ENCODE data around the gene FSTL4.

FSTL4 gene

DNA sequence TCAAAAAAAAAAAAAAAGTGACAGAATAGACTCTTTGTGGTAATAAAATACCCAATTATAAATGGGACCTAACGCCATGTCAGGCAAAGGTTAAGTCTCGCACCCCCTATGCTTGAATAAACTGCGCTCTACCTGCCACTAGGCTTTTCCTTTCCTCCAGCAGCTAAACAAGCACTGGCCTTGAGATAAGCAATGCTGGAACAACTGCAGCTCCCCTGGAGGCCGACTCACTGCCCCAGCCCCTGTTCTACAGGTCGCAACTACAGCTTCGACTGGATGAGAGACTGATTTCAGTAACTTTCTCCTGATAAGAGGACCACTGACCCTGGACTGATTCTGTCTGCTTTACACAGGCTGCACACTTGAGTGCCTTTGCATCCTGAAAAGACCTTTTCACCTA lies 350.3 kb downstream of the FSTL4 start:
- no peak for DNase-seq (ENCODE audit: low spot score)

DNA sequence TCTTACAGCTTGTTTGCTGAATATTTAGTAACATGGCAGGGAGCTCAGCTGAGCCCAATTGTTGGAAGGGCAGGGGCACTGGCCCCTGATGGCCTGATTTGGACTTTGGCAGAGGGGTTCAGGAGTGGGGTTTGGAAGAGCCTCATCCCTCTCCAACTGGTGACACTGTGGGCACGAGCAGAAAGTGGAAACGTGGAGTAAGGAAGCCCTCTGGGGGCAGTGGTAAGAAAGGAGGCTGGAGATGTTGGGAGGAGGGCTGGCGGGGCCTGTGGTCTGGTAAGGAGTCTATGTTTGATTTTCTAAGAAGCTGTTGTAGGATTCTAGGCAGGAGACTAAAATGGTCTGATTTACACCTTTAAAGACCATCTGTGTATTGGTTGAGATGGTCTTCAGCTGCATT lies 351.6 kb downstream of the FSTL4 start:
- no peak for DNase-seq (ENCODE audit: low spot score)

DNA sequence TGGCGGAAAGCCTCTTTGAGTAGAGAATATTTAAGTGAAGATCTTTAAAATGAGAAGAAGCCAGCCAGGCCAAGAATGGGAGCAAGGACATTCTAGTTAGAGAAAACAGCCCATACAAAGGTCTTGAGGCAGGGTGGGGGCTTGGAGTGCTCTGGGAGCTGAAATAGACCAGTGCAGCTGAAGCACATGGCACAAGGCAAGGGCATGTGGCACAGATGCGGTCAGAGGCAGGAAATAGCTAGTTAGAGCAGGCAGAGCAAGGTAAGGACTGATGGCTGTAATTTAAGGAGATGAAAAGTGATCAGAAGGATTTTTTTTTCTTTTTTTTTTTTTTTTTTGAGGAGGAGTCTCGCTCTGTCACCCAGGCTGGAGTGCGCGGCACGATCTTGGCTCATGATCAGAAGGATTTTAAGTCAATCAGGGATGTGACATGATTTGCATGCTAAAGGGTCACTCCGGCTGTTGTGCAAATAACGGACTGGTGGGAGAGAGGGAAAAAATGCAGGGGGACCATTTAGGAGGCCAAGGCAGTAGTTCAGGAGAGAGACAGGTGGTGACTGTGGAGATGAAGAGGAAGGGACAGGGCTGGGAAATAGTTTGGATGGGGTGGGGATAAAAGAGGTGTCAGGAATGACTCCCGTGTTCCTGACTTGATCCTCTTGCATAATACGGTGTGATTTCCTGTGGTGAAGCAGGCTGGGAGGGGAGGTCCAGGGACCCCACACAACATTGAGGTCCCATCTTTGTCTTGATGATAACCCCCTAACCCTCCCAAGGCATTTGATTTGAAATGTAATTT lies 352.9 kb downstream of the FSTL4 start:
- DNase-seq (ENCODE audit: low spot score): no peak

DNA sequence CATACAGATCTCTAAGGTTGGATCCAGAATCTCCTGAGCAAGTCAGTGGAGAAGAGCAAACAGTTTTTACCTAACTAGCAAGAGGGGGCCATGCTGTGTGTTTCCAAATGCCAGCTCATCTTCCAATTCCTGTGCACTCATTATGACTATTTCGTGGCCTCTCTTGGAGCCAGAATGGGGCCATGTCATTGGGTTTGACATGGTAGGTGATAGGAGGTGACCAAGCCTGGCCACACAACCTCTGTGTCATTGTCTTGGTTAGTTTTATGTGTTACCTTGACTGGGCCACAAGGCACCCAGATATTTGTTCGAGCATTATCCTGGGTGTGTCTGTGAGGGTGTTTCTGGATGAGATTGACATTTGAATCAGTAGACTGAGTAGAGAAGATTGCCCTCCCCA lies 354.4 kb downstream of the FSTL4 start:
- DNase-seq (ENCODE audit: low spot score): no peak

DNA sequence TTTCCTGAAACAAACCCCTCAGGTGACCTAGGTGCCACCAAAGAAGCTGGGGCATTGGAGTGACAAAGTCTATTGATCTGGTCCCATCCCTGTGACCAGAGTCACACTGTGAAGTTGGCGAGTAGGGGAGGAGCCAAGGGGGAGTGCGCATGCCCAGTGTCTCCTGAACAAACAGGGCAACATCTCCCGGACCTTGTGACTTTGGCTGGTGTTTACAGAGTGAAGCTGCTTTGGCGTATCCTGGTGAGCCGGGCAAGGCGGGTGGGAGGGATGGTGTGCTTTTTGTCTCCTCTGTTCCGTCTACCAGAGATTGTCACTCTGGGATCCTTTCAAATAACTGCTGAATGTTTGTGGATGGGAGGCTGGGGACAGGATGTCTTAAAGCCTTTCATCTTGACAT lies 356.1 kb downstream of the FSTL4 start:
- DNase-seq (ENCODE audit: low spot score): no peak

DNA sequence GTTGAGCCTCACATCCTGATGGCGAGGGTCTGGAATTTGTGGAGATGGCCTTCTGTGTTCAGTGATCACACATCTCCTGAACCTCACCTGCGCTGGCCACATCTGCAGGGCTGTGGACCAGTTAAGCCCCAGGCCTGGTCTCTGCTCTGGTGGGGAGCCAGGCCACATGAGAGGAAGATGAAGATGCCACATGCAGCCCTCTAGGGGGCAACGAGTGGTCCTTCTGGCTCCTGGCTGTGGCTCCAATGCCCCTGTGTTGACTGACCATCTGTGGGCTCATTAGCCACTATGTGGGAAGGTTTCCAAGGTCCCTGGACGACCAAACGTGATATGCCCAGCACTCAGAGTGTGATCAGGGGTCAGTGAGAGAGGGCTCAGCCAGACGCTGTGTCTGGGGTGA lies 357.5 kb downstream of the FSTL4 start:
- DNase-seq (ENCODE audit: low spot score): no peak

DNA sequence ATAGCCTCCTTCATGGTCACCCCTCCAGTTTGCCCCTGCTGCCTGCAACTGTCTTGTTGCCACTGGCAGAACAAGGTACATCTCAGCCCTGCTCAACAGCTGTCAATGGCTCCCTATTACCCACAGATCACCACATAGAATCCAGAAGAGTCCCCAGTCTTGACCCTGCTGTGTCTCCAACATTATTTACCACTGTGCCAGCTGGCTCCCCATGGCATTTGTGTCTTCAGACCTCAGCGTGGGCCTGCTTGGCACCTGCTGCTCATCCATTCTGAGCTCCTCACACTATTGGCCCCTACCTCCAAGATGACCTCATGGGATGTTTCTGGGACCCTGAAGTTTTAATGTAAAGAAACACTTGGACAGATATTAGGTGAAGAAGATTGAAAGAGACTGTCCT lies 358.7 kb downstream of the FSTL4 start:
- DNase-seq (ENCODE audit: low spot score): no peak

DNA sequence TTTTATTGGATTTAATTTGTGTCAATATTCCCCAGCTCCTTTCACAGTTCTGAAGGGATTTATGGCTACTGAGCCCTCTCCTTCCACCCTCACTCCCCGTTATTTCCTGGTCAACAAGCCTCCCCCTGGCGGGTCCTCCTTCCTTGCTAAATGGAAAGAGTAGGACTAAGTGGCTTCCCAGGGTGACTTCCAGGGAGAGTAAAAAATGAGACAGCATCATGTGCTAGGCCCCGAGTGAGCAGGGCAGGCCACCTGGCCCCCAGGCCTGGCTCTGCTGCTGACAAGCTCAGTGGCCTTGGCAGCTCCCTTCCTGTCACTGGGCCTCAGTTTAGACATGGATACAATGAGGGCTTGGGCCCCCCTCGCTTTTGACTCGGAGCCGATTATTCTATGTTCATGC lies 359.3 kb downstream of the FSTL4 start:
- DNase-seq (ENCODE audit: low spot score): no peak

DNA sequence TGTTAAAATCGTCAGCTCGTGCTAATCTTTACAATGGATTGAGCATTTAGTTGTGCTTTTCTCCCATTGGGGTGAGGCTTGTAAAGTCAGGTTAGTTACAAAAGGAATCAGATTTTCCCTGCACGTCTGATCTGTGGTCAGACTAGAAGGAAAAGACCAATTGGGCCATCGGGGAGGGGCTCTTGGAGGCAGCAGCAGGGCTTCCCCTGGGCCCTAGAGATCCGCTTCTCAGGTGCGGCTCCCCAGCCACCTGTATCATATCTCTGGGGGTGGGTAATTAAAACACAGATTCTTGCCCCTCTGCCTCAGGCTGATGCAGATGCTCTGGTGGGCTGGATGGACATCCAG lies 360.2 kb downstream of the FSTL4 start:
- no peak for DNase-seq (ENCODE audit: low spot score)

DNA sequence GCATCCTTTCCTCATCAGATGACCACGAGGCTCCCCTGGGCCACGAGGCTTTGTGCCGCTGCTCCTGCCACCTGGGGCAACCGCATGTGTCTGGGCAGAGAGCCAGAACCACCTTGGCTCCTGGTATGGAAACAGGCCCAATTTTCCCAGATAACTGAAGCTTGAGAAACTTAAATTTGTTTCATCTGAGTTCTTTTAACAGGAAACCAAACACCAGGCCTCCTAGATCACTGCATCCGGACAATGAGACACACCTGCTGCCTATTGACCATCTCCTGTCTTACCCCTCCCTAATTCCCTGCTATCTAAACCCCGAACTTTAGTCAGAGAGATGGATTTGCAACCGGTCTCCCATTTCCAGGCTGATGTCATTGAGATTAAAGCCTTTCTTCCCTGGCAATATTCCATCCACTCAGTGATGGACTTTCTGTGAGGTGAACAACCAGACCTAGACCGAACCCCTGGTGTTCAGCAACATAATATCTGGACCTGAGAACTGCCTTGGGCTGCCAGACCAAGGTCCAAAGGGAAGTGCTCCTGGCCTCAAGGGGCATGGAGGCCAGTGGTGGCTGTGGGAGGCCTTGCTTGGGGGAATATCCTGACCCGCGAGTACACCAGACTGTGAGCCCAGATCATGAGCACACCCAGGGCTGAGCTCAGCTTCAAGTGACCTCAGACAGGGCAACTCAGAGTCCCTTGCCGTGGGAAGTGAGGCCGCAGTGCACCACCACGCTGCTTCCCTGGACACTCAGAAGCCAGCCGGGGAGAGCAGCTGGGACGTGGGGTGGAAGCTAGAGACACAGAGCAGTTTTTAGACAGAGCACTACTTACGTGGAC lies 360.8 kb downstream of the FSTL4 start:
- DNase-seq (ENCODE audit: low spot score): no peak

DNA sequence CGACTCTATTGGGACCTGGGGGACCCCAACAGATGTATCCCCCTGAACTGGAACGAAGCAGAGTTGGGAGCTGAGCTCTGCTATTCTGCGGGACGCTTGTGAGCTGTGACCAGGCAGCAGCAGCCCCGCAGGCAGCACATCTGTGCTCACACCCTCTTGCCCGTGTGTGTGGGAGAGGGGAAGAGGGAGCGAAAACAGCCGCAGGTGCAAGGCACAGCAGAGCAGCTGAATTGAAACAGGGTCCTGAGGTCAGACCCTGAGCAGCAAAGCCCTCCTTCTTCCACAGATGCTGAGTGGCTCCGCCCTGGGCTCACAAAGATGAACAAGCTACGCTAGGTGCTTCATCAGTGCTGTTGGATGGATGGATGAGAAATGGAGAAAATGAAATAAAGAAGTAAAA lies 361.8 kb downstream of the FSTL4 start:
- DNase-seq (ENCODE audit: low spot score): no peak

DNA sequence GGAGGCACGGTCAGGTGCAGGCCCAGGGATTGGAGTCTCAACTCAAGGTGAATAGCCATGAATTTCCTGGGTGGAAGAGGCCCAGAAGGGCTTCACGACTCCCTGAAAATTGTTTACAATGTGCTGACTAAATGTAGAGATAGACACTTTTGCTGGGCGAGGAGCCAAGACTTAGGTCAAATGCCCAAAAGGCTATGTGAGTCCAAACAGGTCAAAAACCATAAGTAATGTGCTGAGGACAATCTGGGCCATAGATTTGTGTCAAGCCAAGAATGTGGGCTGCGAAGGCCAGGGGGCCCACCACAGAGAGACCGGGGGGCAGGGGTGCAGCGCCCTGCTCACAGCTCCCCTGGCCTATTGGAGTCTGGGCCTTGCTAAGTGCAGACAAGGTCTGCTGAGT lies 362.7 kb downstream of the FSTL4 start:
- no peak for DNase-seq (ENCODE audit: low spot score)

DNA sequence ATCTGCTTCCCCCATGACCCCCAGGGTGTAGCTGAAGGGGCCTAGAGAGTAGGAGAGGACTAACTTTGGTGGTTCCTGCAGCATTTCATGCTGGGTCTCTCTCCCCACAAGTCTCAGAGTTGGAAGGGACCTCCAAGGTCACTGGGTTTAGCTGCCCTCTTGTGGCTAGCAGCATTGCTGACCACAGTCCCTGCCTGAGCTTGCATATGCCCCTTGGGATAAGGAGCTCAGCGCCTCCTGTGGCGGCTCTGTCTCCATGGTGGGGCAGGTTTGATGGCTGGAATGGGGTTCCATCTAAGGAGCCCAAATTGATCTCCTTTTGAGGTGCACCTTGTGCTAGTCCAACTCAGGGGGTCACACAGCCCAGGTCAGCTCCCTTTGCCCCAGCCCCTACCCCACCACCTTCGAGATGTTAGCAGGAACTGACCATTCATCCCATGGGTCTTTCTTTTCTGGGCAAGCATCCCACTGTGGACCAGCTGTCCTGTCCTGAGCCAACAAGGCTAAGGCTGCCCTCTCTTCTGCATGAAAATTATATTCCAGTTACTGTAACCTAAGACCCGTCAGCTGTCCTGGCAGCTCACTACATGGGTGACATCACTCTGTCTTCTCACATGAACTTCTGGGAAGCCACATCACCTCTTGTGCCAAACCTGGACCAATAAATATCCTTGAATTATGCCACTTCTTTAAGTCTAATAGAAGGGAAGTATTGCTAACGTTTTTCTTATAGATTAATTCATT lies 364.3 kb downstream of the FSTL4 start:
- DNase-seq (ENCODE audit: low spot score): no peak

DNA sequence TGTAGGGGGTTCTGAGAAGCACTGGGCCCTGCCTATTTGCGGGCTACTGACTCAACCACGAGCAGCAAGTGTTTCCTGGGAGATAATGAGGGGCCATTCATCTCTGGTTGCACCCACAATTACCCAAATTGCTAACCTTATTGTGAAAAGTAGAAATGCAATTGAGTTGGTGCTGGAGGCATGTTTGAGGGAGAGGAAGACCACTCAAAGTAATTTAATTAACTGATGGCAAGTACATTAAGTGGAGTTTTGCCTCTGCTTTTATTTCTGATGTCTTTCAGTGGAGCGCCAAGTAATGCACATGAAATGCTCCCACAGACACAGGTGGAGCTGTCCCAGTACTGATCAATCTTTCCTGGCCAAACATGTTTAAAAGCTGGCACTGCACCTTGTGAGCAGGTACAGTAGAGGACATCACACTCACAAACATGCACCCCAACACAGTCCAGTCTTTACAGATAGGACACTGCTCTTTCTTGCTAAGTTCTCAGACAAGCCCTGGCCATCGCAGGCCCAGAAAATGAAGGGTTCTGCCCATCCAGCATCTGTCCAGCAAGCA lies 365.1 kb downstream of the FSTL4 start:
- no peak for DNase-seq (ENCODE audit: low spot score)

DNA sequence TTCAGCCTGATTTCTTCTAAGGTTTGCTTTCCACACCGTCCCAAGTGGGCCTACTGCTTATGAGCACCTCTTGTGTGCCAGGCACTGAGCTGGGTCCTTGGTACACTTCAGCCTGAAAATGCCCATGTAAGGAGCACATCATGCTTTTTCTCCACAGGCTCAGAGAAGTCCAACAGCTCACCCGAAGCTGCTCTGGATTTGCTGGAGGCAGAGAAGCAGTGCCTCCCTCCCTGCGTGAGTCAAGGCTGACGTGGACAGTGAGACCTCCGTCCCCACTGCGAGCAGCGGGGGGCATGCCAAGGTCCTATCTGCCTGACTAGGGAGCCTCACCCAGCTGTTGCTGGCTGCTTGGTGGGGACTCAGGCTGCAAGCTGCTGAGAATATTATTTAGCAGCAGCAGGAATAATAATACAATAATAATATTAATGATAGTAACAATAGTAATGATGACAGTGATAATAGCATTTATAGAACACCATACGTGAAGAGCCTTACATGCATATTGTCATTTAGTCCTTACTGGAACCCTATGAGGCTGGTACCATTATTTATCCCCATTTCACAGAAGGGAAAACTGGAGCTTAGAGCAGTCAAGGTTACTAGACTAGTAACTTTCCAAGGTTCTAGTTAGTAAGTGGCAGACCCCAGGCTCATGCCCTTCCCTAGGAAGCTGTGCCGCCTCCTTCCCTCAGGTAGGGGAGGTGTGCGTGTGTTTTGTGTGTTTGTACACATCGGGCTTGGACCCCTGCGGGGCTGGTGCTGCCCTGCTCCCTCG lies 365.8 kb downstream of the FSTL4 start:
- DNase-seq (ENCODE audit: low spot score): no peak

DNA sequence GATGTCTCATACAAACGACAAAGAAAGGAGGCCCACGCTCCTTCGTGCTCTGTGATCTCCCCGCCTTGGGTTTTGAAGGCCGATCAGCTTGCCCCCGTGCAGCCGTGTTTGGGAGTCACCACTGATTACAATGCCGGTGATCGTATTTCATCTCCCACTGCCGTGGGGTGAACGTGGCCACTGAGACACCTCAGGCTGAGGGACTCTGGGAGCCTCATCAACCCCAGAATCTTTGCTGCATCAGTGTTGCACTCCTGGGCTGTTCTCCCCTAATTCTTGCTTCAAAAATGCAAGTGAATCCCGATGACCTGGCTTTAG lies 366.3 kb downstream of the FSTL4 start:
- DNase-seq (ENCODE audit: low spot score): no peak

DNA sequence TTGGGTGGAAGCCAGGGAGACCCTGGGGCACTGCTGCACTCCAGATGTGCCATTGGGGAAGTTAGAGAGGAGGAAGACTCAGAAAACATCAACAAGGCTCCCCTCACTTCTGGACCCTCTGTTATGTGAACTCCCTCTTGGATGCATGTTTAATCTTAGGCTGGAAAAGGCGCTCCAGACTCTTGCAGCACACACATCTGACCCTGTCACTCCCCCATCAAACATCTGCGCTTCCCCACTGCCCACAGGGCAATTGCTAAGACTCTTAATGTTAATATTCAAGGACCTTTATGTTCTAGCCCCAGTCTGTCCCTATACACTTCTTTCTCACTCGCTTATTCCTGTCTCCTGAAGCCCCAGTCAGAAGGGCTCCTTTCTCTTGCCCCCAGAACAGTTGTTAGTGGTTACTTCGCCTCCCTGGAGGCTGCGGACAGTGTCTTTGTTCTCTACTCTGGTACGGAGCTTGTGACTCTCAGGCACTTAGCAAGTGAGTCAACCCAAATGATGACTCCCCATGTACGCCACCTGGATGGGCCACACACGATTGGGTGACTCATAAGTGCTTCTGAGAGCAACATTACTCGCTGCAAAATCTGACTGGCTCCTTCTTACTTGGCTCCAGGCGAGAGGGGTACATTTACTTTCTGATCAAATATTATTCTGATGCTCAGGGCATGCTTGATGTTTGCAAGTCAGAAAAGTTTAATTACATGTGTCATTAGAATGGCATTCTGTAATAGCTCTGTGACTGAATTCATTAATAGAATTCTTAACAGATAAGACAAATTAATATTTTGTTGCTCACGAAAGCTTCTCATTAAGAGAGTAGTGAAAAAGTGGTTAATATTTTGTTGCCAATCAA lies 366.9 kb downstream of the FSTL4 start:
- DNase-seq (ENCODE audit: low spot score): peak; percentile 19

DNA sequence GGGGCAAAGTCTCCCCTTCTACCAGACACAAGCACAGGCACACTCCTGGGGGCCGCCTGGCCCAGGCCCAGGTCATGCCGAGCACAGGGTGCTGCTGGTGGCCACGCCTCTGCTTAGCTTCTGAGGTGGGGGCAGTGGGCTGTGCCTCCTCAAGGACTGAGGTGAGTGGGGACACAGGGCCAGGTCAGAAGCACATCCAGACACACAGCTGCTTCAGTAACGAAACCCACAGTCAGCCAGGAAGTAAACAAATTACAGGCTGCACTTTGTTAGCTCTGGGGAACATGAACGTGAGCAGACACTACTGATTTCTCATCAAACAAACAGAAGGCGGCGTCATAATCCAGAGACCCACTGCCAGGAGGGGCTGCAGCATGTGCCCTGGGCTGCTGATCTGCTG lies 368.1 kb downstream of the FSTL4 start:
- DNase-seq (ENCODE audit: low spot score): no peak

DNA sequence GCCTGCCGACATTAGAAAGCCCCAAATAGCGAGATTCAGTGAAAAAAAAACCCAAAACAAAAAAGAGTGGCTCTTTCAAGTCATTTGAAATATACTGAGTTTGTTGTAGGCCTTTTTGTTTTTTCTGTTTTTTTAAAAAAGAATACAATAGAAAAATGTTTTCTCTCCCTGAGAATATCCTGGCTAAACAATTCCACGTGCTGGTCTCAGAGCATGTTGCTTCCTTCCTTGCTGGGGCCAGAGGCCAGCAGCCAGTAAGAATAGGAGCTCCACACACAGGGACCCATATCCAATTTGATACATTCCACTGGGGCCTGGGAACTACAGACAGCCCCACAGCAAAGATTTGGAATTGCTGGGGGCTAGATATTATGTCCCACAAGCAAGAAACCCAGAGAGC lies 369.1 kb downstream of the FSTL4 start:
- DNase-seq (ENCODE audit: low spot score): no peak

DNA sequence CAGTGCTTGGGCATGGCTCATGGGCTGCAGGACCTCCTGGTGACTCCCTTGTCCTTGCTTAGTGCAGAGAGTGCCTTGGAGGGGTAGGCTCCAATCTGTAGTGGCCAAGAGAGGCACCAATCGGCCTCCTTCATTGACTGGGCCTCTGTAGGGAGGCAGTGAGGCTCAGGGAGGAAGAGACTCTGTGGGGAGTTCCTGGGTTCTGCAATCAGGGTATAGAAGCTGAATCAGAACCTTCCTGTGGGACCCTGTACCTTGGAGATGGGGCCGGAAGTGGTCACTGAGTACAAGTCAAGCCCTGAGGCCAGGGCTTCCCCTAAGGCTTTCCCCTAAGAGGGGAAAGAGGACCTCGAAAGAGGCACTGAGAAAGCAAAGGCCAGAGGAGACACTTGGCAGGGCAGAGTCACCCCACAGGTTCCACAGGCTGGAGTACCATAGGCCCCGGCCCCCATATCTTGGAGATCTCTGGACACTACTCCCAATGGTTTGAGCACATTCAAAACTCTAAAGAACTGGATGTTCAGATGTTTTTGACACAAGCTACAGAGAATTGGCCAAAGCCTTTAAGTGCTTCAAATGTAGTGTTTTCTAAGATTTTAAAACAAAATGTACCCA lies 370.0 kb downstream of the FSTL4 start:
- DNase-seq (ENCODE audit: low spot score): no peak

Data from putamen (tissue), 1 donor.